Hematopoietic multipotent progenitor cell (in vitro differentiated cells): Measurements from ENCODE around the gene RHBDL3. TPM values are rescaled to one million over a fixed set of nuclear protein-coding genes. Genes with fewer than 3 reads are reported as not detected.

Experiments used
- DNase-seq, 3 donors: peaks; one replicate each; pipeline ENCODE4 v3.0.0-alpha.2; 2011 to 2015; ENCODE audit warnings: low read depth in 2 of 3, low spot score in 2 of 3
- total RNA-seq: library from RNA; depleted of rRNA; stranded (reverse); fragments of >200 nt; gene quantifications from one replicate; pipeline ENCODE4 v1.2.3, GENCODE V29; 2012

RHBDL3 gene
- total RNA-seq, 1 donor: 0.27 TPM

GRCh38 chr17:32266389-32267301 is 1.0 kb downstream of the RHBDL3 start:
- DNase-seq: peak in 1 of 3 donors; percentile 54

- no peak for DNase-seq
These were observed 2.1 kb downstream of the RHBDL3 start for GRCh38 chr17:32267690-32268205.

- no peak for DNase-seq
These were observed 3.2 kb downstream of the RHBDL3 start for GRCh38 chr17:32268734-32269288.

- DNase-seq: no peak
These were observed 3.7 kb downstream of the RHBDL3 start for GRCh38 chr17:32269377-32269776.

- no peak for DNase-seq
These were observed 6.2 kb downstream of the RHBDL3 start for GRCh38 chr17:32271844-32272243.

- DNase-seq: no peak
These were observed 8.5 kb downstream of the RHBDL3 start for GRCh38 chr17:32274101-32274500.

- DNase-seq: no peak
These were observed 9.0 kb downstream of the RHBDL3 start for GRCh38 chr17:32274643-32275042.

GRCh38 chr17:32275060-32276042 is 9.7 kb downstream of the RHBDL3 start:
- DNase-seq: peak in 2 of 3 donors; percentile 85 to 86

GRCh38 chr17:32276171-32276601 is 10.6 kb downstream of the RHBDL3 start:
- DNase-seq: peak in 1 of 3 donors; percentile 51

- DNase-seq: no peak
These were observed 11.7 kb downstream of the RHBDL3 start for GRCh38 chr17:32277284-32277683.

- no peak for DNase-seq
These were observed 13.2 kb downstream of the RHBDL3 start for GRCh38 chr17:32278815-32279214.

GRCh38 chr17:32279891-32280716 is 14.5 kb downstream of the RHBDL3 start:
- DNase-seq: no peak

GRCh38 chr17:32281011-32281451 is 15.4 kb downstream of the RHBDL3 start:
- DNase-seq: no peak

- no peak for DNase-seq
These were observed 18.1 kb downstream of the RHBDL3 start for GRCh38 chr17:32283745-32284201.

GRCh38 chr17:32285306-32285705 is 19.7 kb downstream of the RHBDL3 start:
- DNase-seq: peak in 2 of 3 donors; percentile 49 to 71

GRCh38 chr17:32285746-32286517 is 20.3 kb downstream of the RHBDL3 start:
- DNase-seq: peak in 2 of 3 donors; percentile 26 to 50

GRCh38 chr17:32286518-32286900 is 20.9 kb downstream of the RHBDL3 start:
- DNase-seq: peak in 2 of 3 donors; percentile 63 to 64

- DNase-seq: no peak
These were observed 22.3 kb downstream of the RHBDL3 start for GRCh38 chr17:32287804-32288511.
